GM18951 (cell line): ENCODE data around the gene NOL4.

ENCODE experiments used
- POLR2A ChIP-seq: IDR thresholded peaks from 4 replicates; pipeline ENCODE4 v1.6.1; 2011; ENCODE audit warnings: mild to moderate bottlenecking; ENCODE audit not compliant: insufficient read length, insufficient read depth; ENCODE audit errors: extremely low read depth
- in situ Hi-C: fragments of 300-500 bp; cut with MboI; formaldehyde crosslinking; loops from one replicate; pipeline ENCODE4 v1.12.0; 2022; ENCODE audit warnings: low sequenced_read_pairs, mixed read lengths, inconsistent platforms; ENCODE audit not compliant: unreplicated experiment

NOL4 gene

GRCh38 chr18:34221971-34222306 lies 2.8 kb downstream of the NOL4 start:
- TF ChIP-seq POLR2A, result no peak
- in situ Hi-C loops, result no loop called here

DNA sequence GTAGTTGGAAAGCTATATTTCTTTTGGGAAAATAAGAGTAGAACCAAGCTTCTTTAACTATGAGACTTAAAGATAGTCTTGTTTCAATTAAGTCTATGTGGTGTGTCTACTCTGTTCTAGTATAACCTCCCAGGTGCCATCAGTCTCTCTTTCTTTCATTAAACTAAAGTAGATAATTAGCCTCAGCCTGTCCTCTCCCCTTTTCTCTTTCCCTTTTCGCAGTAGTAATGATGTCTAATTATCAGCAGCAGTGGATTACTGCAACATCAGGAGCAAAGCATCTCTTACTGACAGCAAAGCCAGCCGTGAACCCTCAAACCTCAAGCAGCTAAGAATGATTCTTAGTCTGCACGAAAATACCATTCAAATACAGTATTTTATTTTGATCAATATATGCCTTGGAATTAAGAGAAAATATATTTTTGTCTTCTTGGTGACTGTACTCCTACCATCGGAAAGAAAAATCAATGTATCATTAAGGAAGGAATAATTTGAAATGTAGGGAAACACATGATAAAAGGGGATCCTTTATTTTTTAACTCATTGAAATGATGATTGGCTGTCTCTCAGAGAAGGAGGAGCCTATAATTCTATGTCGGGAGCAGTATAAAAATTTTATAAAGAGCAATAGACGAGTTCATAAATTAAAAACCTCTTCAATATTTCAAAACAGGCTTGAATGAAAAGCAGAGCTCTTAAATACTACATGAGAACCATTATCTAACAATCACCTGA lies 4.5 kb downstream of the NOL4 start:
- TF ChIP-seq POLR2A, result no peak
- in situ Hi-C loops, result no loop called here

- no peak for TF ChIP-seq POLR2A
- in situ Hi-C loops, result no loop called here
Observed at GRCh38 chr18:34219651-34220050, 5.1 kb downstream of the NOL4 start.

DNA sequence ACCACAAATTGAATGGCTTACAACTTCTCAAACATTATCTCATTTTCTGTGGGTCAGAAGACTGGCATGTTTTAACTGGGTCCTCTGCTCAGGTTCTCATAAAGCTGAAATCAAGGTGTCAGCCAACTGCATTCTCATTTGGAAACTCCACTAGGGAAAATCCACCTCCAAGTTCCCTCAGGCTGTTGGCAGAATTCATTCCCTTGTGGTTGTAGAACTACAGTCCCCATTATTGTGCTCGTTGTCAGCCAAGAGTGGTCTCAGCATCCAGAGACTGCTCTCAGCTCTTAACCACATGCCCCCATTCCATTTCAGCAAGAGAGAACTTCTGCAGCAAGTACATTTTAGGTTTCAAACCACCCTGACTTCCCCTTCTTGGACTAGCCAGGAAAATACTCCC lies 12.2 kb downstream of the NOL4 start:
- in situ Hi-C loops, result no loop called here
- TF ChIP-seq POLR2A, result no peak

- TF ChIP-seq POLR2A, result no peak
- in situ Hi-C loops, result no loop called here
Observed at GRCh38 chr18:34207344-34207851, 17.3 kb downstream of the NOL4 start.

DNA sequence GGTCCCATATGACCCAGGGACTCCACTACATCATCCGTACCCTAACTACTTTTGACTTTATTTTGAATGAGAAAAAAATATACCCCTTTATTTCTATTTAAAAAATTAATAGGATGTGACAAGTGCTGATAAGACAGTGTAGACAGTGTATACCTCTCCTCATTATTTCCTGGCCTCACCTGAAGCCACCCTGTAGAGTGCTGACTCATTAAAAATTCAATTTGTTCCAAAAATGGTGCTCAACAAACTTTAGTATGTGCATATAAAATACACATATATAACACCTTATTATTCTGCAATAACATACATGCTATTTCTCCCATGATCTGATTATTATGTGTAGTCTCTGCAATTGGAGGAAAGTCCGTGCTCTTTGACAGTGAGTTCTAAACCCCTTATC lies 20.8 kb downstream of the NOL4 start:
- in situ Hi-C loops, result no loop called here
- no peak for TF ChIP-seq POLR2A

DNA sequence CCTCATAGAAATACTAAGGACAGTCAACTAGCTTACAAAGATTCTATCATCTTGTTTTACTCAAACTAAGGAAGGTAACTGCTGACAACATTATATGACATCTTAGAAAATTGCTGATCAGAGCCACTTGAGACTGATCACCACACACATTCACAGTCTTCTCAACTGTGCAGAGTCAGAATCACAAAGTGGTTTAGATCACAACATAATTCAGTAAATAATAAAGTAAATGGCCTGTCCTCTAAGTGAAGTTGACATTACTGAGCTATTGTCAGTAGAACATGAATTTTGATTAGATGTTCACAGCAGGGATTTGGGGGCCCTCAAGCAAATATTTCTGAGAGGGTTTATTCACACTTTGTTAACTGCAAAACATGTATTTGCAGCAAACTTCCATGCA lies 28.5 kb downstream of the NOL4 start:
- in situ Hi-C loops, result no loop called here

DNA sequence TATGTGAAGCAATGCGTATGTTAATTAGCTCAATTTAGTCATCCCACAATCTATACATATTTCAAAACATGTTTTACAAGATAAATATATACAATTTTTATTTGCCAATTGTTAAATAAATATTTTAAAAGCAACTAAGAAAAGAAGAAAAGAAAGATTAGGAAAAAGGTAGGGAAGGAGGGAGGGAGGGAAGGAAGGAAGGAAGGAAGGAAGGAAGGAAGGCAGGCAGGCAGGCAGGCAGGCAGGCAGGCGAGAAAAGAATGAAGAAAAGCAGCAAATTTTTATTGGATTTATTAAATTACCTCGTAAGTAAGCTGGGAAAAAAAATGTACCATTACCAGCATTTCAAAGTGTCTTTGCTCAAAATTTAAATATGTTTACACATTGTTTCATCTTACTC lies 30.5 kb downstream of the NOL4 start:
- TF ChIP-seq POLR2A, result no peak
- in situ Hi-C loops, result no loop called here

More for the DNA sequence above, 28.5 kb downstream of the NOL4 start:
- no peak for TF ChIP-seq POLR2A

GRCh38 chr18:34189656-34190435 lies 34.9 kb downstream of the NOL4 start:
- no peak for TF ChIP-seq POLR2A
- in situ Hi-C loops, result no loop called here
